ENCODE data around the gene ERLIN1.
"Not testable (repeated sequence)": the region's sequence is repeated elsewhere in the genome, so short reads cannot be mapped to it uniquely, and the experiment has no call there.

Gene ERLIN1

GRCh38 chr10:100133801-100134200 is 52.0 kb downstream of the ERLIN1 start:
- no peak for DNase-seq (ENCODE audit: low read depth in 2 of 2)

DNA sequence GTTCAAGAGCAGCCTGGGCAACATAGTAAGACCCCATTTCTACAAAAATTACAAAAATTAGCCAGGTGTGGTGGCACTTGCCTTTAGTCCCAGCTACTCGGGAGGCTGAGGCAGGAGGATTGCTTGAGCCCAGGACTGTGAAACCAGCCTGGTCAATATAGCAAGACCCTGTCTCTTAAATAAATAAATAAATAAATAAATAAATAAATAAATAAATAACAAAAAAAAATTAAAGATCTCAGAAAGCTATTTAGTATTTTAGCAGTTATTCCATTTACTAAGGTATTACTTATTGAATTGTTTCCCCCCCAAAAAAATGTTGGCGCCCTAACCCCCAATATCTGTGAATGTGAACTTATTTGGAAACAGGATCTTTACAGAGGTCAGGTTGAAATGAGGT is 53.4 kb downstream of the ERLIN1 start:
- no peak for DNase-seq (ENCODE audit: low read depth in 2 of 2)

DNA sequence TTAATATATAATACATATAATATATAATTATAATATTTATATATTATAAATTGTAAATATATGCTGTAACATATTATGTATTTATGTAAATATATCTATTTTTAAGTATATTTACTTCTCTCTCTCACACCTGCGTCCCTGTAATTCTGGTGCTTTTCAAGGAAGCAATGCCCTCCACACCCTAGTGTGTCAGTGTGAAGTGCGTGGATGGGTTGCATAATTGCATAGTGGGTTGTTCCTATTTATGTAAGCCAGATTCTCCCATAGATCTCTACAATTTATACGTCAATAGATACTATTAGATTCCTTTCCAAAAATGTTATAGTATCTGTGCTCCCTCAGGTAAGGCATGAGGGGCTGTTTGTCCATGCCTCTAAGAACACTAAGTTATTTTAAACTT is 54.3 kb downstream of the ERLIN1 start:
- no peak for DNase-seq (ENCODE audit: low read depth in 2 of 2)

DNA sequence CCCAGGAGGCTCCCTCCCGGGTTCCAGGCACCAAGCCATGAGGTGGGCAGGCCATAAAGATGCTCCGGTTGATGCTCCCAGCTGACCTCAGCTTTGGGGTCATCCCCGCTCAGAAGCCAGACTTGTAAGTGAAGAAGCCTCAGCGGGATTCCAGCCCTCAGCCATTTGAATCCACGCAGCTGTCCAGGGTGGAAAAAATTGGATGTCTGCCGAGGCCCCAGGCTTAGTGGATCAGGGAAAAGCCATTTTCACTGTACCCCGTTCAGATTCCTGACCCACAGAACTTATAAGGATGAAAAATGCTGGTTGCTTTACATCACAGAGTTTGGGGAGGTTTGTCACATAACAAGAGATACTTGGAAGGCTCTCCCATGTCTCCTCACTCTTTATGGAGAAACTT is 55.0 kb downstream of the ERLIN1 start:
- no peak for DNase-seq (ENCODE audit: low read depth in 2 of 2)

GRCh38 chr10:100129424-100129823 is 56.4 kb downstream of the ERLIN1 start:
- no peak for DNase-seq (ENCODE audit: low read depth in 2 of 2)

- no peak for DNase-seq (ENCODE audit: low read depth in 2 of 2)
These were observed 56.9 kb downstream of the ERLIN1 start for GRCh38 chr10:100128951-100129350.

- DNase-seq (ENCODE audit: low read depth in 2 of 2) = not testable (repeated sequence)
These were observed 60.5 kb downstream of the ERLIN1 start for GRCh38 chr10:100125335-100125734.

- no peak for DNase-seq (ENCODE audit: low read depth in 2 of 2)
These were observed 61.7 kb downstream of the ERLIN1 start for GRCh38 chr10:100124097-100124496.

- DNase-seq (ENCODE audit: low read depth in 2 of 2) = no peak
These were observed 63.0 kb downstream of the ERLIN1 start for GRCh38 chr10:100122780-100123179.

GRCh38 chr10:100120550-100120949 is 65.3 kb downstream of the ERLIN1 start:
- DNase-seq (ENCODE audit: low read depth in 2 of 2) = no peak

GRCh38 chr10:100119726-100120125 is 66.1 kb downstream of the ERLIN1 start:
- DNase-seq (ENCODE audit: low read depth in 2 of 2) = no peak

- DNase-seq (ENCODE audit: low read depth in 2 of 2) = no peak
These were observed 70.7 kb downstream of the ERLIN1 start for GRCh38 chr10:100114976-100115770.

DNA sequence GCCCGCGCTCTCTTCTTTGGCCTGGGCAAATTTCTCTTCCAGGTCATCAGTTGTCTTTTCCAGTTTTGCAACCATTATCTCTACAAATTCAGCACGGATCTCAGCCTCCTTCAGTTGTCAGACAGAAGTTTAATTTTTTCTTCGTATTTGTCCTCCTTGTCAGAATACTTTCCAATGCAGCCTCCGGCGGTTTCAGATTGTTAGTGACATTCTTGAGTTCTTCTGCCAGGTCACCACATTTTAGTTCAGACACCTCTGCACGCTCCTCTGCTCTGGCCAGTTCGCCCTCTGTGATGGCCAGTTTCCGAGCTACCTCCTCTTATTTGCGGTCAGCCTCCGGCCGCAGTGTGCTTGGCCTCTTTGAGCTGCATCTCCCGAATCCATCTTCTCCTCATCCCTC is 71.4 kb downstream of the ERLIN1 start:
- no peak for DNase-seq (ENCODE audit: low read depth in 2 of 2)

DNA sequence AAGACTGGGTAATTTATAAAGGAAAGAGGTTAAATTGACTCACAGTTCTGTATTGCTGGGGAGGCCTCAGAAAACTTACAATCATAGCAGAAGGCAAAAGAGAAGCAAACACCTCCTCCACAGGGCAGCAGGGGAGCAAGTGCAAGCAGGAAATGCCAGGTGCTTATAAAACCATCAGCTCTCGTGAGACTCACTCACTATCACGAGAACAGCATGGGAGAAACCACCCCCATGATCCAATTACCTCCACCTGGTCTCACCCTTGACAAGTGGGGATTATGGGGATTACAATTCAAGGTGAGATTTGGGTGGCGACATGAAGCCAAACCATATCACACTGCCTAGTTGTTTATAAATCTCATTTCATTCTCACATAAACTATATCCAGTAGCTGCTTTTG is 76.2 kb downstream of the ERLIN1 start:
- DNase-seq (ENCODE audit: low read depth in 2 of 2) = no peak

- no peak for DNase-seq (ENCODE audit: low read depth in 2 of 2)
These were observed 79.0 kb downstream of the ERLIN1 start for GRCh38 chr10:100106865-100107264.

DNA sequence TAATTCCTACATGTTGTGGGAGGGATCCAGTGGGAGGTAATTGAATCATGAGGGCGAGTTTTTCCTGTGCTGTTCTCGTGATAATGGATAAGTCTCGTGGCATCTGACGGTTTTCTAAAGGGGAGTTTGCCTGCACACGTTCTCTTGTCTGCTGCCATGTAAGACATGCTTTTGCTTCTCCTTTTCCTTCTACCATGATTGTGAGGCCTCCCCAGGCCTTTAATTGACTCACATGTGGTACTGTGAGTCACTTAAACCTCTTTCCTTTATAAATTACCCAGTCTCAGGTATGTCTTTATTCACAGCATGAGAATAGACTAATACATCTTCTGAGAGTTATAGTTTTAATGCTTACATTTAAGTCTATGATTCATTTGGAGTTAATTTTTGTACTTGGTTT is 81.5 kb downstream of the ERLIN1 start:
- no peak for DNase-seq (ENCODE audit: low read depth in 2 of 2)

DNA sequence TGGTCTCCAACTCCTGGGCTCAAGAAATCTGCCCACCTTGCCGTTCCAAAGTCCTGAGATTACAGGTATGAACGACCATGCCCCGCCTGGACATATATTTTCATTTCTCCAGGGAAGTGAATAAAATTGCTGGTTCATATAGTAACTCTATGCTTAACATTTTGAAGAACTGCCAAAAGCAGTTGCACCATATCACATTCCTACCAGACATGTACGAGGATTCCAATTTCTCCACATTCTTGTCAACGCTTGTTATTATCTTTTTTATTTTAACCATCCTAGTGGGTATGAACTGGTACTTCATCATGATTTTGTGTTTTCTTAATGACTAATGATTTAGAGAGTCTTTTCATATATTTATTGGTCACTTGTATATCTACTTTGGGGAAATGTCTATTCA is 82.2 kb downstream of the ERLIN1 start:
- DNase-seq (ENCODE audit: low read depth in 2 of 2) = no peak

- DNase-seq (ENCODE audit: low read depth in 2 of 2) = no peak
These were observed 84.4 kb downstream of the ERLIN1 start for GRCh38 chr10:100101192-100102076.

DNA sequence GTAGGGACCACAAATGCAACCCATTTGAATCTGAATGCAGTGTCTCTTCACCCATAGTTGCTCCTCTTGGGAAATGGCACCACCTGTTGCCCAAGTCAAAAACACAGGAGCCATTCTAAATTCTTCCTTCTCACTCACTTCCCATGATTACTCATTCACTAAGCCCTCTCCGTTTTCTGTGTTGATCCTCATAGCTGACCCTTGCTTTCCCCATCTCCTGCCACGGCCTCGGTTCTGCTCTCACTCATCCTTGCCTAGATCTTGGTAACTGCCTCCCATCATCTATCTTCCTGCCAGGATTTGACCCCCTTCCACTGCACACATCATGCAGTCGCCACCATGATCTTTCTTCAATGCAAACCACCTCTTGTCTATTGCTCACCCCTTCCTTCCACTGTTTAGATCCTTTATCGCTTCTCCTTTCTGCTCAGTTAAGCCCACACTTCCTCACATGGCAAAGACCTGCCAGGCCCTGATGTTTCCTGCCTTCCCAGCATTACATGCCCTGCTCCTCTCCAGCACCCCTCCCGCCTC is 85.1 kb downstream of the ERLIN1 start:
- DNase-seq (ENCODE audit: low read depth in 2 of 2) = no peak
